H1 (cell line): ENCODE results near the gene FBXO5. TPM values are rescaled to one million over a fixed set of nuclear protein-coding genes. Genes with fewer than 3 reads are reported as not detected.

Experiments used
- CTCF ChIA-PET: fragments of 300-600 bp; sonication (Branson Sonifier 250); formaldehyde crosslinking; loops from one replicate; lab custom pipeline; 2021; ENCODE audit not compliant: partially characterized antibody; lab: Charles Lee
- POLR2A ChIA-PET: fragments of 300-600 bp; sonication (Branson Sonifier 250); formaldehyde crosslinking; loops from one replicate; lab custom pipeline; 2021; ENCODE audit warnings: inconsistent platforms; ENCODE audit not compliant: partially characterized antibody; lab: Charles Lee
- DNase-seq, 2 experiments: peaks; one replicate each; pipeline versions ENCODE4 v3.0.0 to v3.0.0-alpha.2; 2010 to 2022; ENCODE audit warnings: low spot score in 2 of 2, low read depth in 1 of 2, mixed read lengths in 1 of 2
- FAIRE-seq: peaks from 2 replicates; lab custom pipeline; 2011; peaks lifted over from hg19 to GRCh38; lab: Jason Lieb, UNC
- H2AFZ ChIP-seq: 2 replicates; pipeline ENCODE4 v1.8.1; 2012; ENCODE audit warnings: low read length, inconsistent platforms
- H2AK5ac ChIP-seq: 2 replicates; pipeline ENCODE4 v1.6.1; 2013; ENCODE audit warnings: low read depth, low read length
- H2BK120ac ChIP-seq: replicated peaks from 2 replicates; pipeline ENCODE3; 2013; ENCODE audit warnings: low read depth, low read length, inconsistent platforms
- H2BK12ac ChIP-seq: 2 replicates; pipeline ENCODE4 v1.6.1; 2013; ENCODE audit warnings: low read depth, low read length
- H2BK15ac ChIP-seq: 2 replicates; pipeline ENCODE4 v1.6.1; 2013; ENCODE audit warnings: low read length
- H2BK20ac ChIP-seq: 2 replicates; pipeline ENCODE4 v1.6.1; 2013; ENCODE audit warnings: low read length
- H2BK5ac ChIP-seq: 2 replicates; pipeline ENCODE4 v1.6.1; 2013; ENCODE audit warnings: low read depth, low read length
- H3K14ac ChIP-seq: 2 replicates; pipeline ENCODE4 v1.6.1; 2013; ENCODE audit warnings: inconsistent platforms; ENCODE audit not compliant: insufficient read length
- H3K18ac ChIP-seq: 2 replicates; pipeline ENCODE4 v1.6.1; 2013; ENCODE audit warnings: low read length; ENCODE audit errors: extremely low read depth
- H3K23ac ChIP-seq: 2 replicates; pipeline ENCODE4 v1.6.1; 2013; ENCODE audit warnings: inconsistent platforms; ENCODE audit not compliant: insufficient read length
- H3K23me2 ChIP-seq: 2 replicates; pipeline ENCODE4 v1.6.1; 2013; ENCODE audit warnings: low read depth, low read length
- H3K27ac ChIP-seq: 2 replicates; pipeline ENCODE4 v1.6.1; 2011; ENCODE audit warnings: low read depth, low read length, inconsistent platforms
- H3K27me3 ChIP-seq, 4 experiments: replicated peaks in 1 of 4; 1 replicate in 1 of 4; 2 replicates in 3 of 4; pipeline versions ENCODE4 v1.6.1 to v1.8.1; 2011 to 2013; ENCODE audit warnings: low read length in 3 of 4, mild to moderate bottlenecking in 3 of 4, inconsistent platforms in 2 of 4, mixed read lengths in 2 of 4, moderate library complexity in 1 of 4; ENCODE audit not compliant: control insufficient read depth in 3 of 4, insufficient read depth in 3 of 4; ENCODE audit errors: extremely low read depth in 1 of 4
- H3K36me3 ChIP-seq, 4 experiments: 2 replicates each; pipeline versions ENCODE4 v1.6.1 to v1.8.1; 2011 to 2013; ENCODE audit warnings: mild to moderate bottlenecking in 4 of 4, low read length in 3 of 4, moderate library complexity in 2 of 4, control low read depth in 1 of 4, inconsistent platforms in 1 of 4; ENCODE audit not compliant: insufficient read depth in 4 of 4, control insufficient read depth in 2 of 4
- H3K4ac ChIP-seq: replicated peaks from 2 replicates; pipeline ENCODE3; 2013; ENCODE audit warnings: low read length, low read depth, mixed read lengths, inconsistent platforms; ENCODE audit not compliant: insufficient read length
- H3K4me1 ChIP-seq, 4 experiments: replicated peaks in 1 of 4; 1 replicate in 1 of 4; 2 replicates in 3 of 4; pipeline versions ENCODE4 v1.6.1 to v1.8.1; 2011 to 2013; ENCODE audit warnings: low read length in 3 of 4, inconsistent platforms in 2 of 4, mixed read lengths in 1 of 4; ENCODE audit not compliant: insufficient read depth in 4 of 4, control insufficient read depth in 3 of 4
- H3K4me2 ChIP-seq, 2 experiments: 2 replicates each; pipeline versions ENCODE4 v1.6.1 to v1.8.1; 2011 to 2013; ENCODE audit warnings: low read depth in 2 of 2, low read length in 2 of 2, control low read depth in 1 of 2, inconsistent platforms in 1 of 2, mild to moderate bottlenecking in 1 of 2; ENCODE audit not compliant: insufficient read depth in 1 of 2
- H3K4me3 ChIP-seq, 4 experiments: fragments of 200-600, 300-600 bp in 1 of 4; sonication (generic), shearing (Covaris generic), sonication (Bioruptor Twin) in 1 of 4; 2 replicates each; pipeline versions ENCODE4 v1.5.1 to v1.8.1; 2011 to 2016; ENCODE audit warnings: low read length in 4 of 4, low read depth in 3 of 4, control low read depth in 2 of 4, inconsistent platforms in 2 of 4, mild to moderate bottlenecking in 2 of 4, mixed read lengths in 1 of 4, moderate library complexity in 1 of 4; ENCODE audit not compliant: insufficient read depth in 2 of 4; ENCODE audit errors: extremely low read depth in 1 of 4
- H3K56ac ChIP-seq: replicated peaks from 2 replicates; pipeline ENCODE3; 2013; ENCODE audit warnings: low read depth, mild to moderate bottlenecking, mixed read lengths, low read length, inconsistent platforms; ENCODE audit not compliant: insufficient read length
- H3K79me1 ChIP-seq: 2 replicates; pipeline ENCODE4 v1.6.1; 2013; ENCODE audit warnings: low read depth, low read length, control low read depth
- H3K79me2 ChIP-seq, 2 experiments: 2 replicates each; pipeline versions ENCODE4 v1.6.1 to v1.8.1; 2012 to 2013; ENCODE audit warnings: low read length in 2 of 2, mild to moderate bottlenecking in 2 of 2, inconsistent platforms in 1 of 2; ENCODE audit not compliant: insufficient read depth in 2 of 2, control insufficient read depth in 1 of 2
- H3K9ac ChIP-seq, 4 experiments: replicated peaks in 1 of 4; 1 replicate in 1 of 4; 2 replicates in 3 of 4; pipeline versions ENCODE4 v1.6.1 to v1.8.1; 2011 to 2013; ENCODE audit warnings: low read depth in 3 of 4, low read length in 3 of 4, control low read depth in 2 of 4, mild to moderate bottlenecking in 2 of 4, moderate library complexity in 2 of 4, inconsistent platforms in 1 of 4; ENCODE audit errors: extremely low read depth in 1 of 4
- H3K9me3 ChIP-seq, 2 experiments: 2 replicates each; pipeline versions ENCODE4 v1.6.1 to v1.8.1; 2012 to 2013; ENCODE audit warnings: mild to moderate bottlenecking in 2 of 2, moderate library complexity in 2 of 2, control low read depth in 1 of 2, inconsistent platforms in 1 of 2, low read depth in 1 of 2, low read length in 1 of 2, mixed read lengths in 1 of 2; ENCODE audit not compliant: insufficient read depth in 2 of 2
- H4K20me1 ChIP-seq, 2 experiments: replicated peaks in 1 of 2; 2 replicates each; pipeline versions ENCODE3 to v1.8.1; 2011 to 2013; ENCODE audit warnings: inconsistent platforms in 2 of 2, low read length in 2 of 2, mild to moderate bottlenecking in 1 of 2; ENCODE audit not compliant: insufficient read depth in 2 of 2, control insufficient read depth in 1 of 2
- H4K5ac ChIP-seq: 2 replicates; pipeline ENCODE4 v1.6.1; 2013; ENCODE audit warnings: low read length, low read depth, mixed read lengths, inconsistent platforms; ENCODE audit not compliant: insufficient read length
- H4K8ac ChIP-seq: 2 replicates; pipeline ENCODE4 v1.8.0; 2013; ENCODE audit warnings: mild to moderate bottlenecking, moderate library complexity, low read length, inconsistent platforms; ENCODE audit not compliant: insufficient read depth; ENCODE audit errors: extremely low read depth
- H4K91ac ChIP-seq: replicated peaks from 2 replicates; pipeline ENCODE3; 2013; ENCODE audit warnings: low read length, mixed read lengths, inconsistent platforms; ENCODE audit not compliant: insufficient read length
- CHD1 ChIP-seq: IDR thresholded peaks from 2 replicates; pipeline ENCODE4 v1.6.1; 2012; ENCODE audit warnings: low read depth, low read length, improper control_type of control experiment
- E2F6 ChIP-seq: IDR thresholded peaks from 2 replicates; pipeline ENCODE4 v1.6.1; 2012; ENCODE audit warnings: inconsistent platforms
- KDM1A ChIP-seq: fragments of 200-600, 300-600 bp; sonication (generic); IDR thresholded peaks from 2 replicates; pipeline ENCODE4 v1.7.1; 2016; ENCODE audit warnings: mild to moderate bottlenecking, low read length, borderline replicate concordance
- WGBS, 2 experiments: shearing (Covaris generic) in 1 of 2; methylation state at CpG; one replicate each; pipeline versions ENCODE4 v1.1.6 to v1.1.7; 2013 to 2015; ENCODE audit warnings: low lambda C conversion rate in 2 of 2, mixed read lengths in 2 of 2, inconsistent platforms in 1 of 2, low coverage in 1 of 2, missing lambda C conversion rate in 1 of 2; ENCODE audit not compliant: insufficient replicate concordance in 2 of 2, insufficient coverage in 1 of 2, insufficient read length in 1 of 2; ENCODE audit errors: extremely low coverage in 1 of 2, missing lambda C conversion rate in 1 of 2; 5-methylcytosine and 5-hydroxymethylcytosine counted together
- polyA plus RNA-seq, 7 experiments: library from polyadenylated mRNA; depleted of rRNA in 3 of 7; stranded (reverse) in 5 of 7; unstranded in 2 of 7; fragments of >200 nt in 5 of 7; fragments of 200-250 nt in 2 of 7; gene quantifications; 1 replicate in 5 of 7; 2 replicates in 1 of 7; 4 replicates in 1 of 7; pipeline versions ENCODE4 v1.2.1 to v1.2.3, GENCODE V29; 2011 to 2013; ENCODE audit warnings: missing spikeins in 2 of 7, mixed read lengths in 2 of 7
- total RNA-seq: library from RNA; stranded (reverse); fragmentation: NEBNext Ultra II Directional; extraction: Animal tissue kit (Norgen Biotek cat#: 25700); gene quantifications from 2 replicates; pipeline ENCODE4 v1.2.1, GENCODE V29; 2021
- TF ChIP-seq, protein P1 (sequence below): IDR thresholded peaks from 2 replicates; pipeline ENCODE4 v1.6.1; 2011; ENCODE audit warnings: low read length, improper control_type of control experiment

Gene FBXO5
- total and polyA plus RNA-seq, 2 of the 8 experiments (the other 6 are each of a cell fraction or from before 2014, with no cell fraction given) = 13.7 to 55.1 TPM

- H3K18ac ChIP-seq = no peak overlapping the region
- no peak overlapping the region for H3K9ac ChIP-seq
- no peaks in the 10 kb centered on the region for H3K27me3 ChIP-seq
- H3K4me1 ChIP-seq = no peaks in the 10 kb centered on the region
- H3K4ac ChIP-seq = no peak overlapping the region
- no peak overlapping the region for H3K27ac ChIP-seq
- no peak overlapping the region for H2BK5ac ChIP-seq
- H4K5ac ChIP-seq = no peak overlapping the region
- H4K20me1 ChIP-seq = no peaks in the 10 kb centered on the region
- no peak for TF ChIP-seq E2F6
- TF ChIP-seq, protein P1, sequence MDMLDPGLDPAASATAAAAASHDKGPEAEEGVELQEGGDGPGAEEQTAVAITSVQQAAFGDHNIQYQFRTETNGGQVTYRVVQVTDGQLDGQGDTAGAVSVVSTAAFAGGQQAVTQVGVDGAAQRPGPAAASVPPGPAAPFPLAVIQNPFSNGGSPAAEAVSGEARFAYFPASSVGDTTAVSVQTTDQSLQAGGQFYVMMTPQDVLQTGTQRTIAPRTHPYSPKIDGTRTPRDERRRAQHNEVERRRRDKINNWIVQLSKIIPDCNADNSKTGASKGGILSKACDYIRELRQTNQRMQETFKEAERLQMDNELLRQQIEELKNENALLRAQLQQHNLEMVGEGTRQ = no peak
- no peak for TF ChIP-seq CHD1
- no peak for TF ChIP-seq KDM1A
- no peak overlapping the region for H2BK20ac ChIP-seq
- no peak overlapping the region for H2BK120ac ChIP-seq
- WGBS, 2 experiments = 19% methylated on average over 1 of the region's 1 CpG; no CpG with 5 or more reads in 1 of the 2 experiments
- ChIA-PET POLR2A (no interaction called here), CTCF (interaction anchor here (0.6 to 1.4 kb wide), 11 partner anchors 9 to 802 kb away, joined by 3 to 5 read pairs (median 3); no protein-coding TSS in a partner anchor)
- H3K79me2 ChIP-seq = no peaks in the 10 kb centered on the region
- no peak overlapping the region for H2BK15ac ChIP-seq
- no peaks in the 10 kb centered on the region for H3K23me2 ChIP-seq
- no peak overlapping the region for H2BK12ac ChIP-seq
- DNase-seq = no peak
- H3K56ac ChIP-seq = no peak overlapping the region
- H3K4me2 ChIP-seq = no peak overlapping the region
- H4K91ac ChIP-seq = no peak overlapping the region
- no peak overlapping the region for H3K23ac ChIP-seq
- no peaks in the 10 kb centered on the region for H3K36me3 ChIP-seq
- FAIRE-seq = no peak
- no peak overlapping the region for H3K4me3 ChIP-seq
- no peaks in the 10 kb centered on the region for H3K9me3 ChIP-seq
- H3K14ac ChIP-seq = no peak overlapping the region
- H4K8ac ChIP-seq = no peak overlapping the region
- H3K79me1 ChIP-seq = no peaks in the 10 kb centered on the region
- no peak overlapping the region for H2AFZ ChIP-seq
- no peak overlapping the region for H2AK5ac ChIP-seq
Observed at GRCh38 chr6:153024709-153025017, 41.8 kb upstream of the FBXO5 start.
